T-helper 2 cell treated with Interferon-gamma antibody and Interleukin-4, amounts not matched to agents 100 ng/mL and 5 ng/mL, for 36 hours (primary cell): ENCODE data around the gene OPN1MW2. TPM values are rescaled to one million over a fixed set of nuclear protein-coding genes. Genes with fewer than 3 reads are reported as not detected.
"Not testable (repeated sequence)": the region's sequence is repeated elsewhere in the genome, so short reads cannot be mapped to it uniquely, and the experiment has no call there.

Experiments used
- intact Hi-C: fragments of 100-400 bp; cut with micrococcal nuclease; formaldehyde crosslinking; loops from one replicate; pipeline ENCODE4 v1.15.1; 2023
- total RNA-seq: library from RNA; stranded (reverse); gene quantifications from 2 replicates; pipeline ENCODE4 v1.2.3, GENCODE V29; 2022

The OPN1MW2 gene
- not detected in 2 replicates for total RNA-seq

DNA sequence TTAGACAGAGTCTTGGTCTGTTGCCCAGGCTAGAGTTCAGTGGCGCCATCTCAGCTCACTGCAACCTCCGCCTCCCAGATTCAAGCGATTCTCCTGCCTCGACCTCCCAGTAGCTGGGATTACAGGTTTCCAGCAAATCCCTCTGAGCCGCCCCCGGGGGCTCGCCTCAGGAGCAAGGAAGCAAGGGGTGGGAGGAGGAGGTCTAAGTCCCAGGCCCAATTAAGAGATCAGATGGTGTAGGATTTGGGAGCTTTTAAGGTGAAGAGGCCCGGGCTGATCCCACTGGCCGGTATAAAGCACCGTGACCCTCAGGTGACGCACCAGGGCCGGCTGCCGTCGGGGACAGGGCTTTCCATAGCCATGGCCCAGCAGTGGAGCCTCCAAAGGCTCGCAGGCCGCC lies at the start of gene OPN1MW2:
TSS of gene OPN1MW2 (plus strand) at position 301 of the 400 bp plus-strand sequence. CDS start at position 361, 60 bp downstream.
- intact Hi-C loops: not testable (repeated sequence)

DNA sequence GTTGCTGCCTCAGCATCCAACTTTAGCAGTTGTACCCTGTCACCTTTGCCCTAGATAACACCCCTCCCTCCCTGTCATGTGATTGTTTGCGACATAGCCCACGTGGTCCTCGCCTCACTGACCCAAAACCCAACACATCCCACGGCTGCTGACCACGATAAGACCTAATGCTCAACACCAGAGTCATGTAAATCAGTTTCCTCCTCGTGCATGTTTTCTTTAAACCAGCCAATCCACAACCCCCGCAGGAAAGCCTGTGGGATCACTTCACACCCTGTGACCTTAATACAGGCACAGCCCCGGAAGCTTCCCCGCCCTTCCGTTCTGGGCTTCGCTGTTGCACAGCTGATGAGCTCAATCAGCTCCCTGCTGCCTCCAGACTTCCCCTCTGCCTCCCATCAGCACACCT lies 47.0 kb upstream of the OPN1MW2 start:
- intact Hi-C loops: not testable (repeated sequence)

DNA sequence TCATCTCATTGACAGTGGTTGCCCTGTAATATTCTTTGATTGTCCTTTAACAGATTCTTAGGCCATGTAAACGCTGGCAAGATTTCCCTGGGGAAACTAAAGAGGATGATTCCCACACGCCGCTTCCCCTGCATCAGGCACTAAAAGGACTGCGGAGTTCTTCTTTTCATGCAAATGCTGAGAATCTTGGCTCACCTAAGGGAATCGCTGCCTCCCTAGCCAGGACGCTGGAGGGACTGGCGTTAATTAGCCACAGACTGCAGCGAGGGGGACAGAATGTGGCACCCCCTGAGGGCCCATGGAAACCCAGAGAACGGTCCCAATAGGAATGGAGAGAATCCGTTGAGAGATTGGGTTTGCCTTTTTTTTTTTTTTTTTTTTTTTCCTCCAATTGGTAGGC lies 45.2 kb upstream of the OPN1MW2 start:
- intact Hi-C loops: not testable (repeated sequence)

DNA sequence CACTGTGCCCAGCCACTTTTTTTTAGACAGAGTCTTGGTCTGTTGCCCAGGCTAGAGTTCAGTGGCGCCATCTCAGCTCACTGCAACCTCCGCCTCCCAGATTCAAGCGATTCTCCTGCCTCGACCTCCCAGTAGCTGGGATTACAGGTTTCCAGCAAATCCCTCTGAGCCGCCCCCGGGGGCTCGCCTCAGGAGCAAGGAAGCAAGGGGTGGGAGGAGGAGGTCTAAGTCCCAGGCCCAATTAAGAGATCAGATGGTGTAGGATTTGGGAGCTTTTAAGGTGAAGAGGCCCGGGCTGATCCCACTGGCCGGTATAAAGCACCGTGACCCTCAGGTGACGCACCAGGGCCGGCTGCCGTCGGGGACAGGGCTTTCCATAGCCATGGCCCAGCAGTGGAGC lies 37.3 kb upstream of the OPN1MW2 start, which contains the start of gene OPN1MW:
TSS of gene OPN1MW (plus strand) at position 301 of the 400 bp plus-strand sequence. CDS start at position 383, 82 bp downstream.
- intact Hi-C loops: not testable (repeated sequence)

DNA sequence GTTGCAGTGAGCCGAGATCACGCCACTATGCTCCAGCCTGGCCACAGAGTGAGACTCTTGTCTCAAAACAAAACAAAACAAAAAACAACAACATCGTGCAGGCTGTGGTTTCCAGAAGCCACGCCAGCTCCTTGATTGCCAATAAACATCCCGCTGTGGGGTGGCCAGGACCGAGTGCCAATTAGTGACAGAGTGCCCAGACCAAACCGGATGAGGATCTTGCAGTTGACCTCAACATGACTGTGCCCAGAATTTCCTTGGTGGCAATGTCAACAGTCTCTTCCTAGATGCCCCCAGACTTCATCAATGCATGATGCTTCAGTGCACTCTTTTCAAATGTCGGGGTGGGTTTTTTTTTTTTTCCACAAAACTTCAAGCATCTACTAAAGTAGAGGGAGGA lies 35.8 kb upstream of the OPN1MW2 start:
- intact Hi-C loops: not testable (repeated sequence)

DNA sequence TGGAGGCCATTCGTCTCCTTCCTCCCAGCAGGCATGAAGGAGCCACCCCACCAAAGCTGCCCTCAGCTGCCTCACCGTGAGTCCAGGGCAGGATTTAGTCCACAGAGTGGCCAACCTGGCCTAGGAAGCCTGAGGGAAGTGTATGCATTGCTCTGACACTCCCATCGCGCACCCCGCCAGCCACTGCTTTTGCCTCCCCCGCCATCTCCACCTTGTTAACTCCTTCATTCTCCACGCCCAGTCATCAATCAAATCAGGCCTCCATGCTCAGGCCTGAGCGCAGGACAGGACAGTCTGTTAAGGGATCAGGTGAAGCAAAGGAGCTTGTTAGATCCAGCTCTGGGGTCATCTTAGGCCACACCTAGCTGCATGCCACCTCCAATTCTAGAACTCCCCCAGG lies 26.7 kb upstream of the OPN1MW2 start:
- intact Hi-C loops: not testable (repeated sequence)

DNA sequence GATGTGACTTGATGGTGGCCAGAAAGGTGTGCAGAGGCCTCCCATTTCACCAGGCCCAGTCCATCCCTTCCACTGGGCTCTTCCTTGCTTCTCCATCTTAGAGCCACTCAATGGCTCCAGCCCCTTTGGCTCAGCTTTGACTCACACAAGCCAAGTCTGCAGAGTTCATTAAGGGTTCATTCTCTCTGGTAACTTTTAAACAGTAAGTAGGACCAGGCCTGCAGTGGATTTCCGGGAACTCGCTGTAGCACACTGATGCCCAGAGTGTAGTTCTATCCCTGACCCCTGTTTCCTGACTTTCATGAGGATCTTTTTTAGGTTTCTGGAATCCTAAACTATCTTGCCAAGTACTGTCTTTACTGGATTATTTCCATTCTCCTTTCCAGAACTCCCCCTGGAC lies 25.2 kb upstream of the OPN1MW2 start:
- intact Hi-C loops: not testable (repeated sequence)

DNA sequence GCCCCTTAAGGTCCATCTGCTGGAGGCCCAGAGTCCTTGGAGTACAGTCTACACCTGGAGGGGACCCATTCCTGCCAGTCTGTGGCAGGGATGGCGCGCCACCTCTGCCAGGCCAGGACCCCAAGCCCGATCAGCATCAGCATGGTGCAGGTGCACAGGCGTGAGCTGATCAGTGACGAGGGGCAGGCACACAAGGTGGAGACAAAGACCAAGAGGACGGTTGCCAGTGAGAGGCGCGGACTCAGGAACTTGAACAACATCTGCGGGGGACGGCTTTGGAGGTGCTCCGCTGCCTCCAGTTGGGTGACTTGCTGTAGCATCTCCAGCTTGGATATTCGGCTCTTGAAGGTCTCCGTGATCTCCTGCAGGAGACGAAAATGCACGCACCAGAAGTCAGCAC lies 23.1 kb upstream of the OPN1MW2 start:
- intact Hi-C loops: not testable (repeated sequence)

DNA sequence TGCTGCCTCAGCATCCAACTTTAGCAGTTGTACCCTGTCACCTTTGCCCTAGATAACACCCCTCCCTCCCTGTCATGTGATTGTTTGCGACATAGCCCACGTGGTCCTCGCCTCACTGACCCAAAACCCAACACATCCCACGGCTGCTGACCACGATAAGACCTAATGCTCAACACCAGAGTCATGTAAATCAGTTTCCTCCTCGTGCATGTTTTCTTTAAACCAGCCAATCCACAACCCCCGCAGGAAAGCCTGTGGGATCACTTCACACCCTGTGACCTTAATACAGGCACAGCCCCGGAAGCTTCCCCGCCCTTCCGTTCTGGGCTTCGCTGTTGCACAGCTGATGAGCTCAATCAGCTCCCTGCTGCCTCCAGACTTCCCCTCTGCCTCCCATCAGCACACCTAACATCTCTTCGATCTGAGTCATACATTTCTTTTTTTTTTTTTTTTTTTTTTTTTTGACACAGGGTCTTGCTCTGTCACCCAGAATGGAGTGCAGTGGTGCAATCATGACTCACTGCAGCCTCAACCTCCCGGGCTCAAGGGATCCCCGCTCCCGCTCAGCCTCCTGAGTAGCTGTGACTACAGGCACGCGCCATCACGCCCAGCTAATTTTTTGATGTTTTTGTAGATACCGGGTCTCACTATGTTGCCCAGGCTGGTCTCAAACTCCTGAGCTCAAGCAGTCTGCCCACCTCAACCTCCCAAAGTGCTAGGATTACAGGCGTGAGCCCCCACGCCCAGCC lies 9.7 kb upstream of the OPN1MW2 start:
- intact Hi-C loops: not testable (repeated sequence)

DNA sequence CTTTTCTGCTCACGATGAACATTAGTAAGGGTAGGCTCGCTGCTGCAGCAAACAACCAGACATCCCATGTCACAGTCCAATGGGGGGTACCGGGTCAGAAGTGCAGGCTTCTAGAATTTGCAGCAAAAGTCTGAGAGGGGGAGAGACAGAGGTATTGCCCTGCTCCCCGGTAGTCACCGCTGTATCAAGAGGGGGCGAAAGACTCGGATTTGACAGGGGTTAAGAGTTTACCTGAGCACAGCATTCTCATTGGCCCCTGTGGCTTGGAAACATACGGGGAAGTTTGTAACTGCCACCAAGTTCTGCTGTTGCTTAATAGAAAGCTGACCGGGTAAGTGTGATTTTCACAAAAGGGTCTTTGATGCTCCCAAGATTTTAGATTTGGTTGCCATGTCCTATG lies 8.5 kb upstream of the OPN1MW2 start:
- intact Hi-C loops: not testable (repeated sequence)

DNA sequence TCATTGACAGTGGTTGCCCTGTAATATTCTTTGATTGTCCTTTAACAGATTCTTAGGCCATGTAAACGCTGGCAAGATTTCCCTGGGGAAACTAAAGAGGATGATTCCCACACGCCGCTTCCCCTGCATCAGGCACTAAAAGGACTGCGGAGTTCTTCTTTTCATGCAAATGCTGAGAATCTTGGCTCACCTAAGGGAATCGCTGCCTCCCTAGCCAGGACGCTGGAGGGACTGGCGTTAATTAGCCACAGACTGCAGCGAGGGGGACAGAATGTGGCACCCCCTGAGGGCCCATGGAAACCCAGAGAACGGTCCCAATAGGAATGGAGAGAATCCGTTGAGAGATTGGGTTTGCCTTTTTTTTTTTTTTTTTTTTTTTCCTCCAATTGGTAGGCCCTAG lies 8.1 kb upstream of the OPN1MW2 start:
- intact Hi-C loops: not testable (repeated sequence)

DNA sequence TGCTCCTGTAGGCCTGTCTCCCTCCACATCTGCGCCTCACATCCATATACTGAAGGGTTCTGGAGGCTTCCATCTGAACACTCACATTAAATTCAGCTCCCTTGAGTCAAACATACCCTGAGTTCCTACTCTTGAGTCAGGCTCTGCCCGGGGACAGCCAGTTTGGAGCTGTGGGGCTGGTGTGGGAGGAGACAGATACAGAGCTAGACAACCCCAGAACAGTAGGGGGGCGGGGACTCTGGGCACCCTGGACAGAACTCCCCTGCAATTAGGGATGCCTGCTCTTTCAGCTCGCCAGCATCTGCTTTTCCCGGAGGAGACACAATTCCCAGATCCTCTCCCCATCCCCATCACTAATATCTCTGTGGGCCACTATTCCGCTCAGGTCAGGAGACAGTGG lies 5.7 kb downstream of the OPN1MW2 start:
- intact Hi-C loops: not testable (repeated sequence)

DNA sequence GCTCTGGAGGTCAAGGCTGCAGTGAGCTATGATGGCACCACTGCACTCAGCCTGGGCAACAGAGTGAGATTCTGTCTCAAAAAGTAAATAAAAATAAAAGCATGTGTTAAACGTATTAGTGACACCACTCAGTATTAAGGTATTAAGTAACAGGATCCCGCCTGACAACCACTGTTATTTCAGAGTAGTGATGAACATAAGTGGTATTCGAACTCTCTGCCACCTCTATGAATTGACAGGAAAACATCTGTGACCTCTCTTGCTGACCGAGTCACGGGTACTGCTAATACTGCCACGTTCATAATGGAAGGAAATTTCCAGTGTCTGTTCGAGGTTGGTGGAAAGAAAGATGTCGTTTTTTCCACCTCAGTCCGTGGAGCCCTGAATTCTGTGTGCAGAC lies 7.2 kb downstream of the OPN1MW2 start:
- intact Hi-C loops: not testable (repeated sequence)

DNA sequence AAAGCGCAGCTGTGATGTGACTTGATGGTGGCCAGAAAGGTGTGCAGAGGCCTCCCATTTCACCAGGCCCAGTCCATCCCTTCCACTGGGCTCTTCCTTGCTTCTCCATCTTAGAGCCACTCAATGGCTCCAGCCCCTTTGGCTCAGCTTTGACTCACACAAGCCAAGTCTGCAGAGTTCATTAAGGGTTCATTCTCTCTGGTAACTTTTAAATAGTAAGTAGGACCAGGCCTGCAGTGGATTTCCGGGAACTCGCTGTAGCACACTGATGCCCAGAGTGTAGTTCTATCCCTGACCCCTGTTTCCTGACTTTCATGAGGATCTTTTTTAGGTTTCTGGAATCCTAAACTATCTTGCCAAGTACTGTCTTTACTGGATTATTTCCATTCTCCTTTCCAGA lies 11.9 kb downstream of the OPN1MW2 start:
- intact Hi-C loops: not testable (repeated sequence)

DNA sequence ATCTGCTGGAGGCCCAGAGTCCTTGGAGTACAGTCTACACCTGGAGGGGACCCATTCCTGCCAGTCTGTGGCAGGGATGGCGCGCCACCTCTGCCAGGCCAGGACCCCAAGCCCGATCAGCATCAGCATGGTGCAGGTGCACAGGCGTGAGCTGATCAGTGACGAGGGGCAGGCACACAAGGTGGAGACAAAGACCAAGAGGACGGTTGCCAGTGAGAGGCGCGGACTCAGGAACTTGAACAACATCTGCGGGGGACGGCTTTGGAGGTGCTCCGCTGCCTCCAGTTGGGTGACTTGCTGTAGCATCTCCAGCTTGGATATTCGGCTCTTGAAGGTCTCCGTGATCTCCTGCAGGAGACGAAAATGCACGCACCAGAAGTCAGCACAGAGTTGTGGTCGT lies 14.1 kb downstream of the OPN1MW2 start:
- intact Hi-C loops: not testable (repeated sequence)

DNA sequence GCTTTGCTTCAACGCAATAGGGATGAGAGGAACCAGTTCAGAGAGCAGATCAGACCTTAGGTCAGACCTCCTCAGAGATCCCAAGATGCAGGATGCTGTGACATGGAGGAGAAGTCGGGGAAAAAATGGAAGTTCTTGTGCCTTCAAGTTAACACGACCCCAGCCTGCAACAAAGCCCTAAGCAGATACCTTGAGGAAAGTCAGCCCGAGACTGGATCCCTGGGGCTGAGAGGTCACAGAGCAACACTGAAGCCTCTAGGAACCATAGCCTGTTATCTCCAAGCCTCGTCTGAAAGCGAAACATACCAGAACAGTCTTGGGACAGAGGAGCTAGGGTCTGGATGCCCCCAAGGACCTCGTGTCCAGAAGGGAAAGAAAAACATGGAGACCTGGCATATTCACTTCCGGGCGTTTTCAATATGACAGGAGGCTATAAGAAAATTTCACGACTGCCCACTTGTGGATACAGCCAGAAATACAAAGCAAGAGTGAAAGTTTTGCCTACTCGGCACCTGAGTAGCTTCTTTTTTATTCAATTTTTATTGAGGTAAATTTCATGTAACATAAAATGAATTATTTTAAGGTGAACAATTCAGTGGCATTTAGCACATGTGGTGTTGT lies 19.5 kb downstream of the OPN1MW2 start:
- intact Hi-C loops: not testable (repeated sequence)

DNA sequence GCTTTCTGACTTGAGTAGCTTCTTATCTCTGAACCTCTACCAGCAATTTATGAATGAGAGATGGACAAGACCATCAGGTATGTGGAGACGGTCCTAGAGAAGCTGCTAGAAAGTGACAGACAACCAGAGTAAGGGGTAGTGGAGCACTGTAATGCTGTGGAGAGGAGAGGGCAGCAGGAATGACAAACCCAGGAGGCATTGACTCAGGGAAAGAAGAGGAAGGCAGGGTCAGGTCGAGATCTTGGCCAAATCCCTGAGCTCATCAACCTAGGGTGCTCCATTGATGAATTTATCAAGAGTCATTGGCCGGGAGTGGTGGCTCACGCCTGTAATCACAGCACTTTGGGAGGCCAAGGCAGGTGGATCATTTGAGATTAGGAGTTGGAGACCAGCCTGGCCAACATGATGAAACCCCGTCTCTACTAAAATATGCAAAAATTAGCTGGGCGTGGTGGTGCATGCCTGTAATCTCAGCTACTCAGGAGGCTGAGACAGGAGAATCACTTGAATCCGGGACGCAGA lies 20.5 kb downstream of the OPN1MW2 start:
- intact Hi-C loops: not testable (repeated sequence)

DNA sequence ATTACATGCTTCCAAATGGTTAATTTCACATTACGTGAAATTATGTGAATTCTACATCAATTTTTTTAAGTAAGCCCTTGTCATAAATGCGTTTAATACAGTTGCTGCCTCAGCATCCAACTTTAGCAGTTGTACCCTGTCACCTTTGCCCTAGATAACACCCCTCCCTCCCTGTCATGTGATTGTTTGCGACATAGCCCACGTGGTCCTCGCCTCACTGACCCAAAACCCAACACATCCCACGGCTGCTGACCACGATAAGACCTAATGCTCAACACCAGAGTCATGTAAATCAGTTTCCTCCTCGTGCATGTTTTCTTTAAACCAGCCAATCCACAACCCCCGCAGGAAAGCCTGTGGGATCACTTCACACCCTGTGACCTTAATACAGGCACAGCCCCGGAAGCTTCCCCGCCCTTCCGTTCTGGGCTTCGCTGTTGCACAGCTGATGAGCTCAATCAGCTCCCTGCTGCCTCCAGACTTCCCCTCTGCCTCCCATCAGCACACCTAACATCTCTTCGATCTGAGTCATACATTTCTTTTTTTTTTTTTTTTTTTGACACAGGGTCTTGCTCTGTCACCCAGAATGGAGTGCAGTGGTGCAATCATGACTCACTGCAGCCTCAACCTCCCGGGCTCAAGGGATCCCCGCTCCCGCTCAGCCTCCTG lies 28.0 kb downstream of the OPN1MW2 start:
- intact Hi-C loops: not testable (repeated sequence)

DNA sequence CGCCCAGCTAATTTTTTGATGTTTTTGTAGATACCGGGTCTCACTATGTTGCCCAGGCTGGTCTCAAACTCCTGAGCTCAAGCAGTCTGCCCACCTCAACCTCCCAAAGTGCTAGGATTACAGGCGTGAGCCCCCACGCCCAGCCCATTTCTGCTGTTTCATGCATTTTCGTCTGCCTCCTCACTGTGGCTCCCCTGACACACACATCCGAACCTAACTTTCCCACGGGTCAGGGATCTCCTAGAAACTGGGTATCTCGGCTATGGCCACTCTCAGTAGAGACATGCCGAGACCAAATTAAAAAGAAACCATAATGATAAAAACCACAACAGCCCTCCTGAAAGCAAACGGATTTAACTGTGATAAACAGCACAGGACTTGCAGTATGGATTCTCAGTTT lies 28.5 kb downstream of the OPN1MW2 start:
- intact Hi-C loops: not testable (repeated sequence)

DNA sequence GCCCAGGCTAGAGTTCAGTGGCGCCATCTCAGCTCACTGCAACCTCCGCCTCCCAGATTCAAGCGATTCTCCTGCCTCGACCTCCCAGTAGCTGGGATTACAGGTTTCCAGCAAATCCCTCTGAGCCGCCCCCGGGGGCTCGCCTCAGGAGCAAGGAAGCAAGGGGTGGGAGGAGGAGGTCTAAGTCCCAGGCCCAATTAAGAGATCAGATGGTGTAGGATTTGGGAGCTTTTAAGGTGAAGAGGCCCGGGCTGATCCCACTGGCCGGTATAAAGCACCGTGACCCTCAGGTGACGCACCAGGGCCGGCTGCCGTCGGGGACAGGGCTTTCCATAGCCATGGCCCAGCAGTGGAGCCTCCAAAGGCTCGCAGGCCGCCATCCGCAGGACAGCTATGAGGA lies 37.7 kb downstream of the OPN1MW2 start, which contains the start of gene OPN1MW3:
TSS of gene OPN1MW3 (plus strand) at position 301 of the 400 bp plus-strand sequence. CDS start at position 339, 38 bp downstream.
- intact Hi-C loops: not testable (repeated sequence)

DNA sequence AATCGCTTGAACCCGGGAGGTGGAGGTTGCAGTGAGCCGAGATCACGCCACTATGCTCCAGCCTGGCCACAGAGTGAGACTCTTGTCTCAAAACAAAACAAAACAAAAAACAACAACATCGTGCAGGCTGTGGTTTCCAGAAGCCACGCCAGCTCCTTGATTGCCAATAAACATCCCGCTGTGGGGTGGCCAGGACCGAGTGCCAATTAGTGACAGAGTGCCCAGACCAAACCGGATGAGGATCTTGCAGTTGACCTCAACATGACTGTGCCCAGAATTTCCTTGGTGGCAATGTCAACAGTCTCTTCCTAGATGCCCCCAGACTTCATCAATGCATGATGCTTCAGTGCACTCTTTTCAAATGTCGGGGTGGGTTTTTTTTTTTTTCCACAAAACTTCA lies 39.2 kb downstream of the OPN1MW2 start:
- intact Hi-C loops: not testable (repeated sequence)

DNA sequence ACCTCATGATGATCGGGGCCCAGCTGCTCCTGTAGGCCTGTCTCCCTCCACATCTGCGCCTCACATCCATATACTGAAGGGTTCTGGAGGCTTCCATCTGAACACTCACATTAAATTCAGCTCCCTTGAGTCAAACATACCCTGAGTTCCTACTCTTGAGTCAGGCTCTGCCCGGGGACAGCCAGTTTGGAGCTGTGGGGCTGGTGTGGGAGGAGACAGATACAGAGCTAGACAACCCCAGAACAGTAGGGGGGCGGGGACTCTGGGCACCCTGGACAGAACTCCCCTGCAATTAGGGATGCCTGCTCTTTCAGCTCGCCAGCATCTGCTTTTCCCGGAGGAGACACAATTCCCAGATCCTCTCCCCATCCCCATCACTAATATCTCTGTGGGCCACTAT lies 43.5 kb downstream of the OPN1MW2 start:
- intact Hi-C loops: not testable (repeated sequence)
